Hepatocyte (in vitro differentiated cells): ENCODE data around the gene TPCN2. TPM values are rescaled to one million over a fixed set of nuclear protein-coding genes. Genes with fewer than 3 reads are reported as not detected.

Experiments used
- DNase-seq: peaks from one replicate; pipeline ENCODE4 v3.0.0-alpha.2; 2016; ENCODE audit warnings: low spot score
- H2AFZ ChIP-seq: fragments of 200-600 bp; sonication (generic); 2 replicates; pipeline ENCODE4 v1.6.0; 2016; ENCODE audit warnings: antibody characterized with exemption, mild to moderate bottlenecking
- H3K27ac ChIP-seq: fragments of 200-600 bp; sonication (generic); 2 replicates; pipeline ENCODE4 v1.5.1; 2016; ENCODE audit warnings: mild to moderate bottlenecking
- H3K27me3 ChIP-seq: fragments of 200-600 bp; sonication (generic); 2 replicates; pipeline ENCODE4 v1.6.1; 2016
- H3K36me3 ChIP-seq: fragments of 200-600 bp; sonication (generic); replicated peaks from 2 replicates; pipeline ENCODE4 v1.5.1; 2016; ENCODE audit warnings: low read depth; ENCODE audit not compliant: insufficient read depth
- H3K4me1 ChIP-seq: fragments of 200-600 bp; sonication (generic); 2 replicates; pipeline ENCODE4 v1.5.1; 2016; ENCODE audit warnings: mild to moderate bottlenecking, moderate library complexity; ENCODE audit not compliant: insufficient read depth
- H3K4me2 ChIP-seq: fragments of 200-600 bp; sonication (generic); 2 replicates; pipeline ENCODE4 v1.6.0; 2016
- H3K4me3 ChIP-seq: fragments of 200-600 bp; sonication (generic); 2 replicates; pipeline ENCODE4 v1.5.1; 2016; ENCODE audit warnings: mild to moderate bottlenecking
- H3K79me2 ChIP-seq: fragments of 200-600 bp; sonication (generic); 2 replicates; pipeline ENCODE4 v1.6.0; 2017; ENCODE audit warnings: mild to moderate bottlenecking
- H3K9me2 ChIP-seq: fragments of 200-600 bp; sonication (generic); replicated peaks from 2 replicates; pipeline ENCODE4 v1.6.0; 2017; ENCODE audit warnings: mild to moderate bottlenecking; ENCODE audit not compliant: insufficient read depth
- H3K9me3 ChIP-seq: fragments of 200-600 bp; sonication (generic); 2 replicates; pipeline ENCODE4 v1.5.1; 2016; ENCODE audit warnings: low read depth, mild to moderate bottlenecking
- H4K20me1 ChIP-seq: fragments of 200-600 bp; sonication (generic); 2 replicates; pipeline ENCODE4 v1.6.0; 2016; ENCODE audit warnings: mild to moderate bottlenecking; ENCODE audit not compliant: insufficient read depth, poor library complexity, severe bottlenecking
- CTCF ChIP-seq: fragments of 200-600 bp; sonication (generic); IDR thresholded peaks from 2 replicates; pipeline ENCODE4 v1.5.1; 2016; ENCODE audit warnings: antibody characterized with exemption, mild to moderate bottlenecking; ENCODE audit not compliant: poor library complexity
- EZH2 ChIP-seq: fragments of 200-600 bp; sonication (generic); IDR thresholded peaks from 2 replicates; pipeline ENCODE4 v1.6.1; 2016; ENCODE audit warnings: antibody characterized with exemption, mild to moderate bottlenecking, borderline replicate concordance
- EZH2phosphoT487 ChIP-seq: fragments of 200-600 bp; sonication (generic); IDR thresholded peaks from one replicate; pipeline ENCODE4 v1.6.1; 2018; ENCODE audit warnings: antibody characterized with exemption, mild to moderate bottlenecking, low read depth, moderate library complexity; ENCODE audit not compliant: unreplicated experiment, severe bottlenecking
- WGBS: methylation state at CpG from one replicate; pipeline ENCODE4 v1.1.6; 2016; ENCODE audit warnings: low lambda C conversion rate; ENCODE audit errors: missing lambda C conversion rate; 5-methylcytosine and 5-hydroxymethylcytosine counted together
- polyA plus RNA-seq: library from polyadenylated mRNA; unstranded; fragments of >200 nt; fragmentation: Nextera tagmentation; extraction: Ambion mirVana; gene quantifications from 2 replicates; pipeline ENCODE4 v1.2.1, GENCODE V29; 2016
- total RNA-seq: library from RNA; depleted of rRNA; stranded (reverse); fragments of >200 nt; gene quantifications from 2 replicates; pipeline ENCODE4 v1.2.3, GENCODE V29; 2014

TPCN2 gene
- total and polyA plus RNA-seq, 2 experiments from 2014 or later: 16.6 to 21.3 TPM

- DNase-seq: no peak
- Histone ChIP-seq H3K27ac (no peak overlapping the region), H3K4me2 (no peak overlapping the region), H2AFZ (no peak overlapping the region), H3K27me3 (no peaks in the 10 kb centered on the region), H3K79me2 (no peaks in the 10 kb centered on the region), H4K20me1 (no peaks in the 10 kb centered on the region), H3K9me2 (no peaks in the 10 kb centered on the region), H3K36me3 (no peaks in the 10 kb centered on the region), H3K4me1 (no peaks in the 10 kb centered on the region), H3K4me3 (no peak overlapping the region), H3K9me3 (no peaks in the 10 kb centered on the region)
- TF ChIP-seq EZH2: no peak
- TF ChIP-seq CTCF: no peak
- TF ChIP-seq EZH2phosphoT487: no peak
- WGBS: 93% methylated on average over 6 of the region's 6 CpGs
Measured at GRCh38 chr11:69091638-69092165, 43.0 kb downstream of the TPCN2 start.

- Histone ChIP-seq H3K9me3 (no peaks in the 10 kb centered on the region), H3K4me2 (no peak overlapping the region), H3K79me2 (no peaks in the 10 kb centered on the region), H3K27ac (no peak overlapping the region), H3K4me1 (no peaks in the 10 kb centered on the region), H3K4me3 (no peak overlapping the region), H3K9me2 (no peaks in the 10 kb centered on the region), H4K20me1 (no peaks in the 10 kb centered on the region), H2AFZ (no peak overlapping the region), H3K36me3 (no peaks in the 10 kb centered on the region), H3K27me3 (no peaks in the 10 kb centered on the region)
- no peak for DNase-seq
- TF ChIP-seq EZH2 (no peak), CTCF (no peak), EZH2phosphoT487 (no peak)
- WGBS: 98% methylated on average over 17 of the region's 18 CpGs
Measured at GRCh38 chr11:69092263-69092662, 43.5 kb downstream of the TPCN2 start.

GRCh38 chr11:69093106-69093505 is 44.4 kb downstream of the TPCN2 start:
- no peaks in the 10 kb centered on the region for H3K4me1 ChIP-seq
- H3K27me3 ChIP-seq: no peaks in the 10 kb centered on the region
- H3K4me3 ChIP-seq: no peak overlapping the region
- no peak overlapping the region for H3K27ac ChIP-seq
- H3K9me3 ChIP-seq: no peaks in the 10 kb centered on the region
- H3K79me2 ChIP-seq: no peaks in the 10 kb centered on the region
- H3K9me2 ChIP-seq: no peaks in the 10 kb centered on the region
- no peak overlapping the region for H3K4me2 ChIP-seq
- no peak for DNase-seq
- H4K20me1 ChIP-seq: no peaks in the 10 kb centered on the region
- TF ChIP-seq EZH2 (no peak), CTCF (no peak), EZH2phosphoT487 (no peak)
- no peak overlapping the region for H2AFZ ChIP-seq
- WGBS: 86% methylated on average over 10 of the region's 10 CpGs
- no peaks in the 10 kb centered on the region for H3K36me3 ChIP-seq
